ENCODE data around the gene PRSS35.
"Not testable (repeated sequence)": the region's sequence is repeated elsewhere in the genome, so short reads cannot be mapped to it uniquely, and the experiment has no call there.

PRSS35 gene

DNA sequence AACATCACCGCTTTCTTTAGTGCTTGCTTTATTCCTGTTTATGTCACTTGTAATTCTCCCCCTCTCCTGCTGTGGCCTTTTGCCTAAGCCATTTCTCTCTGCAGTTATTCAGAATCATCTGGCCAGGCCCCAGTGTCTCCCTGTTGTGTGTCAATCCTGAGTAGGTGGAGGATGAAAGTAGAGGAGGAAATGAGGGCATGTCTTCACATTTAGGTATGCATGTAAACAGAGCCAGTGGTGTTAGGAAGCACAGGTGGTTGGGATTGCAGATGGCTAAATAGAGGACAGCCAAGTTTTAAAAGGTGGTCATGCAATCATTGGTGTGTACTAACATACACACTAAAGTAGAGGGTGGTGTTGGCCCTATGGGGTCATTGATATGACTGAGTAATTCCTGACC is 5.2 kb downstream of the PRSS35 start:
- Histone ChIP-seq H3K27ac (ENCODE audit: low read depth, low read length) (no peak overlapping the region), H3K36me3 (ENCODE audit: control insufficient read depth, insufficient read depth, low read length) (no peaks in the 10 kb centered on the region), H3K27me3 (ENCODE audit: control insufficient read depth, insufficient read depth, low read length) (peaks cover 10% of the 10 kb centered on the region; the same call in 1 of the 2 replicates), H3K4me3 (ENCODE audit: low read depth, low read length) (no peak overlapping the region), H3K4me1 (ENCODE audit: control insufficient read depth, insufficient read depth, low read length) (peaks cover 9% of the 10 kb centered on the region; the same call in 1 of the 2 replicates), H3K9me3 (ENCODE audit: control insufficient read depth, insufficient read depth, low read depth, low read length) (no peaks in the 10 kb centered on the region), H3K9ac (ENCODE audit: low read length) (no peak overlapping the region)

DNA sequence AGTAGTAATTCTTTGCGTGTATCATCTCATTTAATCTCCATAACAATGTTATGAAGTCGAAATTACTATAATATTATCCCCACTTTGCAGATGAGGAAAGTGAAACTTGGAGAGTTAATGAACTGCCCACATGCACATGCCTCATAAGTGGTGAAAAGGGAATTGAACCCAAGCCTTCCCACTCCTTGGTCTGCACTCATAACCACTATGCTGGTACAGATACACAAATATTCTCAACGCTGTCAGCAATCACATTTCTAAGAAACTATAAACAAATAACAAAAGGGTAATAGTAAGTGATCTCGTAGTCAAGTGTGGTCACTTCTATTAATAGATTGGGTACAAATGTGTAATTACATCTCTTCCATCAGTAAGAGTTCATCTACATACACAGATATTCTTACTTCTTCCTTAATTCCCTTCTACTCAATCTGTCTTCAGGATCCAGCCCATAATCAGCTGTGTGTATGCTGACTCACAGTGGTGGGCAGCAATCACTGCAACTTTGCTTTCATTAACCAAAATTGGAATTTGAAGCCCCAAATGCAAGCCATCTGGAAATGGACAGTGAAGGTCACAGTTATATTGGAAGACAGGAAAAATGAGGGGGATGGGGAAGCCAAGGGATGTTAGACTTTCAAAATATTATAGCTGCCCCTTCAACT is 6.6 kb downstream of the PRSS35 start:
- no peaks in the 10 kb centered on the region for H3K9me3 ChIP-seq (ENCODE audit: control insufficient read depth, insufficient read depth, low read depth, low read length)
- H3K9ac ChIP-seq (ENCODE audit: low read length) = no peak overlapping the region

GRCh38 chr6:83536034-83536646 is 23.8 kb downstream of the PRSS35 start:
- no peak overlapping the region for H3K27ac ChIP-seq (ENCODE audit: low read depth, low read length)
- no peak overlapping the region for H3K9ac ChIP-seq (ENCODE audit: low read length)
- H3K27me3 ChIP-seq (ENCODE audit: control insufficient read depth, insufficient read depth, low read length) = no peaks in the 10 kb centered on the region
- no peaks in the 10 kb centered on the region for H3K9me3 ChIP-seq (ENCODE audit: control insufficient read depth, insufficient read depth, low read depth, low read length)
- no peaks in the 10 kb centered on the region for H3K4me1 ChIP-seq (ENCODE audit: control insufficient read depth, insufficient read depth, low read length)
- no peak overlapping the region for H3K4me3 ChIP-seq (ENCODE audit: low read depth, low read length)
- H3K36me3 ChIP-seq (ENCODE audit: control insufficient read depth, insufficient read depth, low read length) = no peaks in the 10 kb centered on the region

More for the DNA sequence above, 6.6 kb downstream of the PRSS35 start:
- no peak overlapping the region for H3K27ac ChIP-seq (ENCODE audit: low read depth, low read length)
- peaks cover 9% of the 10 kb centered on the region; the same call in 1 of the 2 replicates for H3K4me1 ChIP-seq (ENCODE audit: control insufficient read depth, insufficient read depth, low read length)
- no peaks in the 10 kb centered on the region for H3K36me3 ChIP-seq (ENCODE audit: control insufficient read depth, insufficient read depth, low read length)
- H3K27me3 ChIP-seq (ENCODE audit: control insufficient read depth, insufficient read depth, low read length) = 0 out of 2 replicates have a peak, but pooled peaks cover under 1% of the 10 kb centered on the region
- H3K4me3 ChIP-seq (ENCODE audit: low read depth, low read length) = no peak overlapping the region

DNA sequence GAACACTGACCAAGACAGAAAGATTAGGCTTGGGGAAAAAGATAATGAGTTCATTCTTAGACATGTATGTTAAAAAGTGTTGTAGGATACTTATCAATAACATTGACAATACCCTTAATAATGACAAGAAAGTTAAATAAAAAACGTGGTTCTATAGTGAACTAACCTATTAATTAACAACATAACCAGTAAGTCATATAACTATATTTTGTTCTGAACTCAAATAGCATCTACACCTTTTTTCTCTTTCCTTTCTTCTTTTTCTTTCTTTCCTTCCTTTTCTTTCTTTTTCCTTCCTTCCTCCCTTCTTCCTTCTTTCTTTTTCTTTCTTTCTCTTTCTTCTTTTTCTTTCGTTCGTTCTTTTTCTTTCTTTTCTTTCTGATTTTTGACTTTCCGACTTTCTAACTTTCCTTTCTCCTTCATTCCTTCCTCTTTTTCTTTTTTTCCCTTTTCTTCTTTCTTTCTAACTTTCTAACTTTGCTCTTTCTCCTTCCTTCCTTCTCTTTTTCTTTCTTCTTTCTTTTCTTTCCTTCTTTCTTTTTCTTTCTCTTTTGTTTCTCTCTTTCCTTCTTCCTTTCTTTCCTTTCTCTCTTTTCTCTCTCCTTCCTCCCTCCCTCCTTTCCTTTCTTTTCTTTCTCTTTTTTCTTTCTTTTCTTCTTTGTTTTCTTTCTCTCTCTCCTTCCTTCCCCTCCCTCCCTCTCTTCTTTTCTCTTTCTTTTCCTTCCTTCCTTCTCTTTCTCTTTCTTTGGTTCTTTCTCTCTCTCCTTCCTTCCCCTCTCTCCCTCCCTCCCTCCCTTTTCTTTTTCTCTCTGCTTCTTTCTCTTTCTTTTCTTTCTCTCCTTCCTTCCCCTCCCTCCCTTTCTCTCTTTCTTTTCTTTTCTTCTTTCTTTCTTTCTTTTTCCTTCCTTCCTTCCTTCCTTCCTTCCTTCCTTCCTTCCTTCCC is 24.6 kb downstream of the PRSS35 start:
- Histone ChIP-seq H3K9ac (ENCODE audit: low read length) (no peak overlapping the region), H3K27ac (ENCODE audit: low read depth, low read length) (no peak overlapping the region), H3K36me3 (ENCODE audit: control insufficient read depth, insufficient read depth, low read length) (no peaks in the 10 kb centered on the region), H3K4me3 (ENCODE audit: low read depth, low read length) (no peak overlapping the region), H3K4me1 (ENCODE audit: control insufficient read depth, insufficient read depth, low read length) (no peaks in the 10 kb centered on the region), H3K27me3 (ENCODE audit: control insufficient read depth, insufficient read depth, low read length) (no peaks in the 10 kb centered on the region), H3K9me3 (ENCODE audit: control insufficient read depth, insufficient read depth, low read depth, low read length) (no peaks in the 10 kb centered on the region)

DNA sequence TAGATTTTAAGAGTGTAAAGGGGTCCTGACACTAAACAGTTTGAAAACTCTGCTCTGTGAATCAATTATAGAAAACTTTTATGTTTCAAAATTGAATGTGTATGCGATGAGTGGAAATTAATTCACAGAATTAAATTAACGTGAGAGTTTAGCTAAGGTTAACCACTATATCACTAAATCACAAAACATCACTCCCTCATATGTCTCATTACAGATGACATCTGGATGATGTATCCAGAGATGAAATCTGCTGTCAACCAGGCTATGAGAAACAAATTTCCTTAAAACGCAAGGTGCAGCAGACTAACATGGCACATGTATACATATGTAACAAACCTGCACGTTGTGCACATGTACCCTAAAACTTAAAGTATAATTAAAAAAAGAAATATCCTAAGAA is 27.3 kb downstream of the PRSS35 start:
- Histone ChIP-seq H3K27ac (ENCODE audit: low read depth, low read length) (no peak overlapping the region), H3K27me3 (ENCODE audit: control insufficient read depth, insufficient read depth, low read length) (no peaks in the 10 kb centered on the region), H3K4me3 (ENCODE audit: low read depth, low read length) (no peak overlapping the region), H3K9me3 (ENCODE audit: control insufficient read depth, insufficient read depth, low read depth, low read length) (no peaks in the 10 kb centered on the region), H3K4me1 (ENCODE audit: control insufficient read depth, insufficient read depth, low read length) (no peaks in the 10 kb centered on the region), H3K36me3 (ENCODE audit: control insufficient read depth, insufficient read depth, low read length) (no peaks in the 10 kb centered on the region), H3K9ac (ENCODE audit: low read length) (no peak overlapping the region)

DNA sequence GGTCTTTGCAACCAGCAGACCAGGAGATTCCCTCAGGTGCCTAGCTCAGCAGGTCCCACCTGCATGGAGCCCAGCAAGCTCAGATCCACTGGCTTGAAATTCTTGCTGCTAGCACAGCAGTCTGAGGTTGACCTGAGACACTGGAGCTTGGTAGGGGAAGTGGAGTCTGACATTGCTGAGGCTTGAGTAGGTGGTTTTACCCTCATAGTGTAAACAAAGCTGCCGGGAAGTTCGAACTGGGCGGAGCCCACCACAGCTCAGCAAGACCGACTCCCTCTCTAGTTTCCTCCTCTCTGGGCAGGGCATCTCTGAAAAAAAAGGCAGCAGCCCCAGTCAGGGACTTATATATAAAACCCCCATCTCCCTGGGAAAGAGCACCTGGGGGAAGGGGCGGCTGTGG is 34.3 kb downstream of the PRSS35 start:
- no peak overlapping the region for H3K27ac ChIP-seq (ENCODE audit: low read depth, low read length)
- H3K27me3 ChIP-seq (ENCODE audit: control insufficient read depth, insufficient read depth, low read length) = no peaks in the 10 kb centered on the region
- no peaks in the 10 kb centered on the region for H3K36me3 ChIP-seq (ENCODE audit: control insufficient read depth, insufficient read depth, low read length)
- H3K4me3 ChIP-seq (ENCODE audit: low read depth, low read length) = no peak overlapping the region
- H3K4me1 ChIP-seq (ENCODE audit: control insufficient read depth, insufficient read depth, low read length) = no peaks in the 10 kb centered on the region
- no peak overlapping the region for H3K9ac ChIP-seq (ENCODE audit: low read length)
- no peaks in the 10 kb centered on the region for H3K9me3 ChIP-seq (ENCODE audit: control insufficient read depth, insufficient read depth, low read depth, low read length)

GRCh38 chr6:83550482-83550881 is 38.1 kb downstream of the PRSS35 start:
- H3K9ac ChIP-seq (ENCODE audit: low read length); H3K36me3 ChIP-seq (ENCODE audit: control insufficient read depth, insufficient read depth, low read length); H3K9me3 ChIP-seq (ENCODE audit: control insufficient read depth, insufficient read depth, low read depth, low read length); H3K27ac ChIP-seq (ENCODE audit: low read depth, low read length); H3K27me3 ChIP-seq (ENCODE audit: control insufficient read depth, insufficient read depth, low read length); H3K4me3 ChIP-seq (ENCODE audit: low read depth, low read length); H3K4me1 ChIP-seq (ENCODE audit: control insufficient read depth, insufficient read depth, low read length): not testable (repeated sequence)

- H3K9ac ChIP-seq (ENCODE audit: low read length); H3K4me1 ChIP-seq (ENCODE audit: control insufficient read depth, insufficient read depth, low read length); H3K27me3 ChIP-seq (ENCODE audit: control insufficient read depth, insufficient read depth, low read length); H3K27ac ChIP-seq (ENCODE audit: low read depth, low read length); H3K36me3 ChIP-seq (ENCODE audit: control insufficient read depth, insufficient read depth, low read length); H3K4me3 ChIP-seq (ENCODE audit: low read depth, low read length); H3K9me3 ChIP-seq (ENCODE audit: control insufficient read depth, insufficient read depth, low read depth, low read length): not testable (repeated sequence)
Measured at GRCh38 chr6:83551748-83552147, 39.4 kb downstream of the PRSS35 start.

DNA sequence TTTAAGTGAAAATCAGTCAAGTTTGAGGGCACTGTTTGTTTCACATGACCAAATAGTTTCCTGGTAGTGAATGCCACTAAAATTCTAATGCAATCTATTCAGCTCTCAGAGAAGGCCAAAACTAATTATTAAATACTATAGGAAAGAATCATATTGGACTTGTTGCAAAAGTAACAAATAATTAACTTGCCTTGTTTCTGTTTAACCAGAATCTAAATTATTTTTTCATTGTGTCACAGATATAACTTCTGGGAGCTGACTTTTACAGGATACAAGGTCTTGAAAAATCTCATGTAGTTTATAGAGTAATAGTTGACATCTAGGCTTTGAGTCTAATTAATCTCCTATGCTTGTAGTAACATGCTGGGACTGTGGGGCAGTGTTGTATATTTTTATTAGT is 44.5 kb downstream of the PRSS35 start:
- no peaks in the 10 kb centered on the region for H3K36me3 ChIP-seq (ENCODE audit: control insufficient read depth, insufficient read depth, low read length)
- peaks cover 7% of the 10 kb centered on the region for H3K4me1 ChIP-seq (ENCODE audit: control insufficient read depth, insufficient read depth, low read length)
- H3K4me3 ChIP-seq (ENCODE audit: low read depth, low read length) = no peak overlapping the region
- H3K27me3 ChIP-seq (ENCODE audit: control insufficient read depth, insufficient read depth, low read length) = no peaks in the 10 kb centered on the region
- H3K9ac ChIP-seq (ENCODE audit: low read length) = no peak overlapping the region
- H3K27ac ChIP-seq (ENCODE audit: low read depth, low read length) = no peak overlapping the region
- H3K9me3 ChIP-seq (ENCODE audit: control insufficient read depth, insufficient read depth, low read depth, low read length) = no peaks in the 10 kb centered on the region

- Histone ChIP-seq H3K4me1 (ENCODE audit: control insufficient read depth, insufficient read depth, low read length) (peaks cover 7% of the 10 kb centered on the region), H3K4me3 (ENCODE audit: low read depth, low read length) (no peak overlapping the region)
Measured at GRCh38 chr6:83558975-83559374, 46.6 kb downstream of the PRSS35 start.

DNA sequence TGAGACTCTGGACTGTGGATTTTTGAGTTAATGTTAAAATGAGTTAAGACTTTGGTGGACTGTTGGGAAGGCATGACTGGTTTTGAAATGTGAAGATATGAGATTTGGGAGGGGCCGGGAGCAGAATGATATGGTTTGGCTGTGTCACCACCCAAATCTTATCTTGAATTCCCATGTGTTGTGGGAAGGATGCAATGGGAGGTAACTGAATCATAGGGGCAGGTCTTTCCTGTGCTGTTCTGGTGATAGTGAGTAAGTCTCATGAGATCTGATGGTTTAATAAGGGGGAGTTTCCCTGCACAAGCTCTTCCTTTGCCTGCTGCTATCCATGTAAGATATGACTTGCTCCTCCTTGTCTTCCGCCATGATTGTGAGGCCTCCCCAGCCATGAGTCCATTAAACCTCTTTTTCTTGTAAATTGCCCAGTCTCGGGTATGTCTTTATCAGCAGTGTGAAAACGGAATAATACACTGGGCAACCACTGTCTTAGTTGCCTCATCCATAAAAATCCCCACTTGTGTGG is 59.4 kb downstream of the PRSS35 start:
- H3K27me3 ChIP-seq (ENCODE audit: control insufficient read depth, insufficient read depth, low read length); H3K9me3 ChIP-seq (ENCODE audit: control insufficient read depth, insufficient read depth, low read depth, low read length); H3K36me3 ChIP-seq (ENCODE audit: control insufficient read depth, insufficient read depth, low read length); H3K4me3 ChIP-seq (ENCODE audit: low read depth, low read length); H3K9ac ChIP-seq (ENCODE audit: low read length); H3K27ac ChIP-seq (ENCODE audit: low read depth, low read length); H3K4me1 ChIP-seq (ENCODE audit: control insufficient read depth, insufficient read depth, low read length): not testable (repeated sequence)

More at GRCh38 chr6:83558975-83559374, 46.6 kb downstream of the PRSS35 start:
- H3K27me3 ChIP-seq (ENCODE audit: control insufficient read depth, insufficient read depth, low read length) = no peaks in the 10 kb centered on the region
- H3K9me3 ChIP-seq (ENCODE audit: control insufficient read depth, insufficient read depth, low read depth, low read length) = no peaks in the 10 kb centered on the region
- H3K36me3 ChIP-seq (ENCODE audit: control insufficient read depth, insufficient read depth, low read length) = no peaks in the 10 kb centered on the region
- no peak overlapping the region for H3K27ac ChIP-seq (ENCODE audit: low read depth, low read length)
- no peak overlapping the region for H3K9ac ChIP-seq (ENCODE audit: low read length)

Data from HUES6 (cell line).